K562 (cell line): Measurements from ENCODE around the gene CD248. TPM values are rescaled to one million over a fixed set of nuclear protein-coding genes. Genes with fewer than 3 reads are reported as not detected.

Experiments
- CREBBP ChIP-seq: IDR thresholded peaks from one replicate; pipeline ENCODE4 v1.6.1; 2012; ENCODE audit warnings: low read depth, mild to moderate bottlenecking, control low read depth, inconsistent platforms, low read length
- NCOA1 ChIP-seq: fragments of 450-650 bp; IDR thresholded peaks from 2 replicates; pipeline ENCODE4 v1.6.1; 2016; ENCODE audit warnings: low read depth
- SAP30 ChIP-seq: fragments of 200-600 bp; sonication (generic); IDR thresholded peaks from 2 replicates; pipeline ENCODE4 v1.6.1; 2012; ENCODE audit warnings: borderline replicate concordance, low read depth, mild to moderate bottlenecking, moderate library complexity, low read length, control low read depth, inconsistent platforms; ENCODE audit not compliant: insufficient read depth, poor library complexity, severe bottlenecking
- ZNF133 ChIP-seq: fragments of 250-450 bp; sonication (Bioruptor Pico); IDR thresholded peaks from 2 replicates; pipeline ENCODE4 v1.4.0; 2020; ENCODE audit warnings: mild to moderate bottlenecking
- ZNF561 ChIP-seq: fragments of 450-650 bp; formaldehyde crosslinking; conservative IDR thresholded peaks from 2 replicates; pipeline ENCODE4 v1.4.0; 2020; ENCODE audit warnings: mild to moderate bottlenecking, moderate library complexity
- polyA plus RNA-seq, 8 experiments: library from polyadenylated mRNA; depleted of rRNA in 4 of 8; stranded (reverse) in 5 of 8; unstranded in 3 of 8; fragments of >200 nt; fragmentation: Nextera tagmentation in 2 of 8; fragmentation: Illumina TruSeq in 1 of 8; extraction: Ambion mirVana in 2 of 8; extraction: Trizol in 1 of 8; gene quantifications; 2 replicates each; pipeline versions ENCODE4 v1.2.1 to v1.2.3, GENCODE V29; 2011 to 2014; ENCODE audit warnings: inconsistent platforms in 1 of 8, missing spikeins in 1 of 8
- total RNA-seq, 7 experiments: library from RNA; depleted of rRNA in 6 of 7; stranded (reverse); fragments of >200 nt in 6 of 7; fragmentation: Illumina TruSeq in 2 of 7; extraction: Trizol in 2 of 7; gene quantifications; 2 replicates each; pipeline versions ENCODE4 v1.2.1 to v1.2.3, GENCODE V29; 2011 to 2021; ENCODE audit warnings: low replicate concordance in 1 of 7
- TF ChIP-seq, protein P1 (sequence below), 2 experiments: fragments of 450-650 bp in 1 of 2; sonication (generic) in 1 of 2; formaldehyde crosslinking in 1 of 2; IDR thresholded peaks; 2 replicates each; pipeline versions ENCODE4 v1.7.1 to v1.9.0; 2016 to 2022; ENCODE audit warnings: inconsistent platforms in 1 of 2, mild to moderate bottlenecking in 1 of 2, missing genetic modification reagents in 1 of 2
- TF ChIP-seq, protein P2 (sequence below): fragments of 450-650 bp; IDR thresholded peaks from 2 replicates; pipeline ENCODE4 v1.6.1; 2016; ENCODE audit warnings: borderline replicate concordance
- TF ChIP-seq, protein P3 (sequence below): sonication (generic); formaldehyde crosslinking; IDR thresholded peaks from 2 replicates; pipeline ENCODE4 v1.8.1; 2023; ENCODE audit warnings: mild to moderate bottlenecking, missing genetic modification reagents
- TF ChIP-seq, protein P4 (sequence below): sonication (generic); formaldehyde crosslinking; IDR thresholded peaks from 2 replicates; pipeline ENCODE4 v1.8.1; 2023; ENCODE audit warnings: mild to moderate bottlenecking, missing genetic modification reagents

CD248 gene
- total and polyA plus RNA-seq, 9 of the 15 experiments (the other 6 are each of a cell fraction or from before 2014, with no cell fraction given) = 0.09 TPM; not detected in 8

DNA sequence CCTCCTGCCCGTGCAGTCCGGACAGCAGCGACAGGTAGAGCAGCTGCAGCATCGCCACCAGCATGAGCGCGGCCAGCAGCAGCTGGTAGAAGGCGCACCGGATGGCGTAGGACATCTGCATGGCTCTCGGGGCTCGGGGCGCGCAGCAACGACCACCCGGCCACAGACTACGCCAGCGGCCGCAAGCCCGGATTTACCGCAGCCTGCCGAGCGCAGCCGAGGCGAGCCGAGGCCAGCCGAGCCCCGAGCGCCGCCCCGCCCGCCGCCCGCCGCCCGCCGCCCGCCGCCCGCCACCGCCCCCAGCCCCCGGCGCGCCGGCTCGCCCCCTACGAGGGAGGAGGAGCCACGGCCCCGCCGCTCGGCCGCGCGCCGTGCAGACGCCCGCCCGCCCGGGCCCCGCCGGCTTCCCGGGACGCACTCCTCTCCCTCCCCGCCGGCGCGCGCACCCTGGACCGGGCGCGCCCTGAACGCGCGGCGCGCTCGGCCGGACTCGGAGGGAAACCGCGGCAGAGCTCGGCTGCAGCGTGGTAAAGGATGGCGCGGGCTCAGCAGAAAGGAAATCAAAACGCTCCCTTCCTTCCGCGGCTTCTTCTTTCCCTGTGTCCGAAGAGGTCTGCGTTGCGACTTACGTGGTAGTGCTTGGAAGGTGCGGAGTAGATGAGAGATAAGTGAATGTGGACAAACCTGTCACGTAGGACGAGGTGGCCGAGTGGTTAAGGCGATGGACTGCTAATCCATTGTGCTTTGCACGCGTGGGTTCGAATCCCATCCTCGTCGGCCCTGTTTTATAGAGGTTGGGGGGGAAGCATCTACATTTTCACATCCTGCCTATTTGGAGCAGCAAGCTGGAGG, 30.8 kb upstream of the CD248 start, which contains the start of gene B4GAT1 (continued):
- TF ChIP-seq, protein P1, sequence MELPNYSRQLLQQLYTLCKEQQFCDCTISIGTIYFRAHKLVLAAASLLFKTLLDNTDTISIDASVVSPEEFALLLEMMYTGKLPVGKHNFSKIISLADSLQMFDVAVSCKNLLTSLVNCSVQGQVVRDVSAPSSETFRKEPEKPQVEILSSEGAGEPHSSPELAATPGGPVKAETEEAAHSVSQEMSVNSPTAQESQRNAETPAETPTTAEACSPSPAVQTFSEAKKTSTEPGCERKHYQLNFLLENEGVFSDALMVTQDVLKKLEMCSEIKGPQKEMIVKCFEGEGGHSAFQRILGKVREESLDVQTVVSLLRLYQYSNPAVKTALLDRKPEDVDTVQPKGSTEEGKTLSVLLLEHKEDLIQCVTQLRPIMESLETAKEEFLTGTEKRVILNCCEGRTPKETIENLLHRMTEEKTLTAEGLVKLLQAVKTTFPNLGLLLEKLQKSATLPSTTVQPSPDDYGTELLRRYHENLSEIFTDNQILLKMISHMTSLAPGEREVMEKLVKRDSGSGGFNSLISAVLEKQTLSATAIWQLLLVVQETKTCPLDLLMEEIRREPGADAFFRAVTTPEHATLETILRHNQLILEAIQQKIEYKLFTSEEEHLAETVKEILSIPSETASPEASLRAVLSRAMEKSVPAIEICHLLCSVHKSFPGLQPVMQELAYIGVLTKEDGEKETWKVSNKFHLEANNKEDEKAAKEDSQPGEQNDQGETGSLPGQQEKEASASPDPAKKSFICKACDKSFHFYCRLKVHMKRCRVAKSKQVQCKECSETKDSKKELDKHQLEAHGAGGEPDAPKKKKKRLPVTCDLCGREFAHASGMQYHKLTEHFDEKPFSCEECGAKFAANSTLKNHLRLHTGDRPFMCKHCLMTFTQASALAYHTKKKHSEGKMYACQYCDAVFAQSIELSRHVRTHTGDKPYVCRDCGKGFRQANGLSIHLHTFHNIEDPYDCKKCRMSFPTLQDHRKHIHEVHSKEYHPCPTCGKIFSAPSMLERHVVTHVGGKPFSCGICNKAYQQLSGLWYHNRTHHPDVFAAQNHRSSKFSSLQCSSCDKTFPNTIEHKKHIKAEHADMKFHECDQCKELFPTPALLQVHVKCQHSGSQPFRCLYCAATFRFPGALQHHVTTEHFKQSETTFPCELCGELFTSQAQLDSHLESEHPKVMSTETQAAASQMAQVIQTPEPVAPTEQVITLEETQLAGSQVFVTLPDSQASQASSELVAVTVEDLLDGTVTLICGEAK (IDR thresholded peaks at IDR 0.05) = peak; percentile 92
- TF ChIP-seq, protein P1 (CRISPR knock-in tag; IDR thresholded peaks at IDR 0.05) = no peak
- no peak for TF ChIP-seq SAP30
- TF ChIP-seq, protein P2, sequence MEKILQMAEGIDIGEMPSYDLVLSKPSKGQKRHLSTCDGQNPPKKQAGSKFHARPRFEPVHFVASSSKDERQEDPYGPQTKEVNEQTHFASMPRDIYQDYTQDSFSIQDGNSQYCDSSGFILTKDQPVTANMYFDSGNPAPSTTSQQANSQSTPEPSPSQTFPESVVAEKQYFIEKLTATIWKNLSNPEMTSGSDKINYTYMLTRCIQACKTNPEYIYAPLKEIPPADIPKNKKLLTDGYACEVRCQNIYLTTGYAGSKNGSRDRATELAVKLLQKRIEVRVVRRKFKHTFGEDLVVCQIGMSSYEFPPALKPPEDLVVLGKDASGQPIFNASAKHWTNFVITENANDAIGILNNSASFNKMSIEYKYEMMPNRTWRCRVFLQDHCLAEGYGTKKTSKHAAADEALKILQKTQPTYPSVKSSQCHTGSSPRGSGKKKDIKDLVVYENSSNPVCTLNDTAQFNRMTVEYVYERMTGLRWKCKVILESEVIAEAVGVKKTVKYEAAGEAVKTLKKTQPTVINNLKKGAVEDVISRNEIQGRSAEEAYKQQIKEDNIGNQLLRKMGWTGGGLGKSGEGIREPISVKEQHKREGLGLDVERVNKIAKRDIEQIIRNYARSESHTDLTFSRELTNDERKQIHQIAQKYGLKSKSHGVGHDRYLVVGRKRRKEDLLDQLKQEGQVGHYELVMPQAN = no peak
- TF ChIP-seq, protein P3, sequence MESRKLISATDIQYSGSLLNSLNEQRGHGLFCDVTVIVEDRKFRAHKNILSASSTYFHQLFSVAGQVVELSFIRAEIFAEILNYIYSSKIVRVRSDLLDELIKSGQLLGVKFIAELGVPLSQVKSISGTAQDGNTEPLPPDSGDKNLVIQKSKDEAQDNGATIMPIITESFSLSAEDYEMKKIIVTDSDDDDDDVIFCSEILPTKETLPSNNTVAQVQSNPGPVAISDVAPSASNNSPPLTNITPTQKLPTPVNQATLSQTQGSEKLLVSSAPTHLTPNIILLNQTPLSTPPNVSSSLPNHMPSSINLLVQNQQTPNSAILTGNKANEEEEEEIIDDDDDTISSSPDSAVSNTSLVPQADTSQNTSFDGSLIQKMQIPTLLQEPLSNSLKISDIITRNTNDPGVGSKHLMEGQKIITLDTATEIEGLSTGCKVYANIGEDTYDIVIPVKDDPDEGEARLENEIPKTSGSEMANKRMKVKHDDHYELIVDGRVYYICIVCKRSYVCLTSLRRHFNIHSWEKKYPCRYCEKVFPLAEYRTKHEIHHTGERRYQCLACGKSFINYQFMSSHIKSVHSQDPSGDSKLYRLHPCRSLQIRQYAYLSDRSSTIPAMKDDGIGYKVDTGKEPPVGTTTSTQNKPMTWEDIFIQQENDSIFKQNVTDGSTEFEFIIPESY (CRISPR knock-in tag) = peak; percentile 44; the same call in 1 of the 2 replicates
- no peak for TF ChIP-seq ZNF133
- TF ChIP-seq ZNF561 (CRISPR knock-in tag) = no peak
- TF ChIP-seq, protein P4, sequence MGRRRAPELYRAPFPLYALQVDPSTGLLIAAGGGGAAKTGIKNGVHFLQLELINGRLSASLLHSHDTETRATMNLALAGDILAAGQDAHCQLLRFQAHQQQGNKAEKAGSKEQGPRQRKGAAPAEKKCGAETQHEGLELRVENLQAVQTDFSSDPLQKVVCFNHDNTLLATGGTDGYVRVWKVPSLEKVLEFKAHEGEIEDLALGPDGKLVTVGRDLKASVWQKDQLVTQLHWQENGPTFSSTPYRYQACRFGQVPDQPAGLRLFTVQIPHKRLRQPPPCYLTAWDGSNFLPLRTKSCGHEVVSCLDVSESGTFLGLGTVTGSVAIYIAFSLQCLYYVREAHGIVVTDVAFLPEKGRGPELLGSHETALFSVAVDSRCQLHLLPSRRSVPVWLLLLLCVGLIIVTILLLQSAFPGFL (CRISPR knock-in tag) = no peak
- no peak for TF ChIP-seq NCOA1
- no peak for TF ChIP-seq CREBBP
